H54 (cell line): Measurements from ENCODE around the gene PRM3.

Source experiments
- DNase-seq: peaks from one replicate; pipeline ENCODE4 v3.0.0; 2011; ENCODE audit warnings: low spot score, mixed read lengths; ENCODE audit not compliant: insufficient read length
- FAIRE-seq: peaks from 3 replicates; lab custom pipeline; 2011; peaks lifted over from hg19 to GRCh38; lab: Jason Lieb, UNC
- POLR2A ChIP-seq: IDR thresholded peaks from 2 replicates; pipeline ENCODE4 v1.6.1; 2011; ENCODE audit warnings: low read depth, mild to moderate bottlenecking, low read length

The PRM3 gene

DNA sequence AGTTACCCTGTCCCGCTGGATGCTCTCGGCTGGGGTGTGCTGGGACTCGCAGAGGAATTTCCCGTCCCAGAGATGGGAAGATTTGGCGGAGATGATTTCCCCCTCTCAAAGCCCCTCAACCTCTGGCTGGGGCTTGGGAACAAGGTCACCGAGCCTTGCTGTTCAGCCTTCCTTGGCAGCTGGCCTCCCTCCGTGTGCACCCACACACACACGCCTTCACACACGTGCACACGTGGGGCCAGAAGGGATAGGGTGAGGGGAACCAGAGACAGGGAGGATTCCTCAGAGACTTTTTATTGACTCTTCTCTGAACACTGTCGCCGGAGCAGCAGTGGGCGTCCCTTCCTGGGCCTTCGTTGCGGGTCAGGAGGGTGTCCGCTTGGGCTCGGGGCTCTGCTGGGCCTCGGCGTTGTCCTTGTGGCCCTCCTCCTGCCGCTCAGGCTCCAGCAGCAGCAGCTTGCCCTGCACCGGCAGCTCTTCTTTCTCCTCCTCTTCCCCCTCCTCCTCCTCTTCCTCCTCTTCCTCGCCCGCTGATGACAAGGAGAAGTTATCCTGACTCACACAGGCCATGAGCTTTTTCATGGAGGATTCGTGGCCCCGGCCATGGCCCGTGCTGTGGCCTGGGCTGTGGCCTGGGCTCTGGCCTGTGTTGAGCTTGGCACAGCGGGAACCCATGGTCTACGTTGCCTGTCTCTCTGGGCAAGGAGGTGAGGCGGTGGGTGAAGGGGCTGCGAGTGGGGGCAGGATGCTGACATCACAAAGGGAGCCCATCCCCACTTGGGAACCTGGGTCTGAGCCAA lies at the start of gene PRM3:
Gene PRM3 (minus strand): TSS at position 709 of the 800 bp plus-strand sequence. CDS start 34 bp downstream, at position 675.
- DNase-seq (no peak), FAIRE-seq (no peak)
- TF ChIP-seq POLR2A: no peak

DNA sequence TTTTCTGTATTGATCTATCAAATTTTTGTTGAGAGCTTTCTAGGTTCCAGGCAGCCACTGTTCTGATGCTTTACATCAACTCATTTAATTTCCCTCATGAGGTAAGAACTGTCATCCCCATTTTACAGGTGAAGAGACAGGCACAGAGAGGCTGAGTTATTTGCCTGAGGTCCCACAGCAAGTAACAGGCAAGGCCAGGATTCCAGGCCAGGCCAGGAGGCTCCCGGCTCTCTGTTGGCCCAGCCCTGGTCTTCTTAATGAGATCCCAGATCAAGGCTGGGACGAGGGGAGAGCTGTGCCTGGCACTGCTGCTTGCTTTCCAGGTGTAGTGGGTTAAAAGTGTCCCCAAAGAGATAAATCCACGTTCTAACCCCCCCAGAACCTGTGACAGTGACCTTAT lies 49.4 kb upstream of the PRM3 start:
- FAIRE-seq: no peak

GRCh38 chr16:11321662-11322061 lies 48.2 kb upstream of the PRM3 start:
- DNase-seq: no peak
- no peak for FAIRE-seq
- no peak for TF ChIP-seq POLR2A

More for the DNA sequence above, 49.4 kb upstream of the PRM3 start:
- no peak for TF ChIP-seq POLR2A
- no peak for DNase-seq

- TF ChIP-seq POLR2A: no peak
- no peak for DNase-seq
- FAIRE-seq: no peak
These were observed 46.7 kb upstream of the PRM3 start for GRCh38 chr16:11320170-11320569.

GRCh38 chr16:11319529-11320146 lies 46.2 kb upstream of the PRM3 start:
- DNase-seq (no peak), FAIRE-seq (no peak)
- no peak for TF ChIP-seq POLR2A

- no peak for TF ChIP-seq POLR2A
- DNase-seq (no peak), FAIRE-seq (no peak)
These were observed 45.4 kb upstream of the PRM3 start for GRCh38 chr16:11318817-11319216.

DNA sequence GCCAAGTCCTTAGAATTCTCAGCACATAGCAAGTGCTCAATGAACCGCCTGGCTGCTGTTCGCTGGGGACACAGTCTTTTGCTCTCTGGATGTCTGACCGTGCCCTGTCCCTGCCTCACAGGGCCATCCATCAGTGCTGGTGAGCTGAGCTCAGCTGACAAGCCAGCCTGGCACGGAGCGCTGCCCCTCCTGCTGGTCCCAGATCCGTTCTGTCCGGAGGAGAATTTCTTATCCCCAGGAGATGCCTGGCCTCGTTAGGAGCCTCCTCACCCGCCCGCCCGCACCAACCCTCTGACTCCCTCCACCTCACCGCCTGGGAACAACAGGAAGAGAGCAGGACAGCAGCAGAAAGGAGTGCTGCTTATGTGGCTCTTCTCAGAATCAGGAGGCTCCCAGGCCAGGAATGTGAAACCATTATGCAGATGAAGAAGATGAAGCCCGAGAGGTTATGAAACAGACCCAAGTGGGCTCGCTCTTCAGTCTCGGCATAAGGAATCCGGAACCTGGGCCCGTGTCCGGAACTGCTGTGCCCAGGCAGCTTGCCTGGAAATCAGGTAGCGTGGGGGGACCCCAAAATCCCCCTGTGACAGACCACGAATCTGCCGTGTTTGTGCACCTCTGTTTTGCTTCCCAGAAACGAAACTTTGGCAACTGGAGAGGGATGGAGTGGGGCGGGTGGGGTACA lies 43.0 kb upstream of the PRM3 start:
- no peak for TF ChIP-seq POLR2A
- no peak for DNase-seq
- FAIRE-seq: no peak

DNA sequence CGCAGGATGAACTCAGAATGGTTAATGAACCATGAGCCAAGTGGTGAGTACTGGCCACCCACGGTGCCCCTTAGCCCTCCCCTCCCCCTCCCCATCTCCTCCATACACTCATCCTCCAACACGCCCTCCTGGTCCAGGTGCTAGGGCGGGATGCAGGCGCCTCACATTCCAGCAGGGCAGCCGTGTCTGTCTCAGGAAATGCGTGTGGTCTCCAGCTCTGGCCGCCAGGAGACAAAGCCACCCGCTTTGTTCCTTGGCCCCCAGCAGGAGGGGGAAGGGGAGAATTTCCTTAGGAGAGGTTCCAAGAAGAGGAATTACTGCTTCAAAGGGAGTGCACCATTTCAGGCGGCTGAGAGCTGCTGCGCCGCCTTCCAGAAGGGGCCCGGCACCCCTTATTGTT lies 42.1 kb upstream of the PRM3 start:
- no peak for FAIRE-seq
- TF ChIP-seq POLR2A: no peak
- DNase-seq: peak; percentile 47

DNA sequence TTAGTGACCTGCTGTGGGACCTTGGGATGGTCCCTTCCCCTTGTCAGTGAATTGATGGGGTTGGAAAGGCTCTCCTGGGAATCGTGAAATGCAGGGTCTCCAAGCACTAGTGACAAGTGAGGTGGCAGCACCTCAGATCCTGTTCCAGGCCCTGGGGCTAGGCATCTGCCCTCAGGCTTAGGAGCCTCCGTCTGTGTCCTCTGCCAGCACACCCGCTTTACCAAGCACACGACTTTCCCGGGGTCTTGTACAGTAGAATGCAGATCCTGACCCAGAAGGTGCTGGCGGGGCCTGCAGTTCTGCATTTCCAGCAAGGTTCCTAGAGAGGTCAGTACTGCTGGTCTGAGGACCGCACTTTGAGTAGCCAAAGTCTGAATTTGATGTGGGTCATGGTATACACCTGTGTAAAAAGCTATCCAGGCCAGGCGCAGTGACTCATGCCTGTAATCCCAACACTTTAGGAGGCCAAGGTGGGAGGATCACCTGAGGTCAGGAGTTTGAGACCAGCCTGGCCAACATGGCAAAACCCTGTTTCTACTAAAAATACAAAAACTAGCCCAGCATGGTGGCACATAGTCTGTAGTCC lies 41.0 kb upstream of the PRM3 start:
- FAIRE-seq (no peak), DNase-seq (no peak)
- TF ChIP-seq POLR2A: no peak

GRCh38 chr16:11313493-11314308 lies 40.3 kb upstream of the PRM3 start:
- no peak for DNase-seq
- TF ChIP-seq POLR2A: no peak
- FAIRE-seq: no peak

GRCh38 chr16:11312718-11313492 lies 39.5 kb upstream of the PRM3 start:
- FAIRE-seq (no peak), DNase-seq (no peak)

GRCh38 chr16:11310997-11311561 lies 37.6 kb upstream of the PRM3 start:
- FAIRE-seq (no peak), DNase-seq (no peak)
- TF ChIP-seq POLR2A: no peak

More at GRCh38 chr16:11312718-11313492, 39.5 kb upstream of the PRM3 start:
- no peak for TF ChIP-seq POLR2A
